Left renal cortex interstitium (tissue), 4 donors: ENCODE results near the gene IRAK1. TPM values are rescaled to one million over a fixed set of nuclear protein-coding genes. Genes with fewer than 3 reads are reported as not detected.

Experiments used
- DNase-seq, 4 donors: peaks; one replicate each; pipeline ENCODE4 v3.0.0-alpha.2; 2013; ENCODE audit warnings: low read depth in 4 of 4, low spot score in 2 of 4, missing footprints in 1 of 4
- polyA plus RNA-seq, 4 donors: library from polyadenylated mRNA; unstranded; fragments of 120-200 nt; gene quantifications; one replicate each; pipeline ENCODE4 v1.2.1, GENCODE V29; 2013; ENCODE audit not compliant: insufficient read length in 4 of 4

The IRAK1 gene
- polyA plus RNA-seq, 4 donors: 51.1 to 69.0 (median 61.1) TPM

DNA sequence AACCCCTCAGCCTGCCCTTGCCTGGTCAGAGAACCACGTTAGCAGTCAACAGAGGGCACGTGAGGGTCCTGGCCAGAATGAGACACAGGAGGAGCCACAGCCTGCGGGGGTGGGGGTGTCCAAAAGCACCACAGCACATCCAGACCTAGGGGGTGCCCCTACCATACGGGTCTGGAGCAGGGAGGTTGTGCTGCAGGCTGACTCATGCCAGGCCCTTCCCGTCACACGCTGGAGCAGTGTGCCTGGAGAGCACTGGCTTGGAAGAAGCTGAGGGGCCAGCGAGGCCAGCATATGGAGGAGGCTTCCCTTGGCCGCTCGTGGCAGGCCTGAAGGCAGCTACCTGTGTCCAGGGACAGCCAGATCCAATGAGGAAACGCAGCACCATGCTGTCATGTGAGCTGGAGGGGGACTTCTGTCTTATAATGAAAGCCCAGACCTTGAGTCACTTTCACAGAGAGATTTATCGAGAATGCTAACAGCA is 1.5 kb upstream of the IRAK1 start:
- no peak for DNase-seq

GRCh38 chrX:154020536-154021115 is 924 bp upstream of the IRAK1 start:
- no peak for DNase-seq

GRCh38 chrX:154019061-154019621 is 561 bp downstream of the IRAK1 start:
- DNase-seq: no peak

GRCh38 chrX:154018518-154019060 is 1.1 kb downstream of the IRAK1 start:
- no peak for DNase-seq

- DNase-seq: no peak
These were observed 1.8 kb downstream of the IRAK1 start for GRCh38 chrX:154017766-154018517.

DNA sequence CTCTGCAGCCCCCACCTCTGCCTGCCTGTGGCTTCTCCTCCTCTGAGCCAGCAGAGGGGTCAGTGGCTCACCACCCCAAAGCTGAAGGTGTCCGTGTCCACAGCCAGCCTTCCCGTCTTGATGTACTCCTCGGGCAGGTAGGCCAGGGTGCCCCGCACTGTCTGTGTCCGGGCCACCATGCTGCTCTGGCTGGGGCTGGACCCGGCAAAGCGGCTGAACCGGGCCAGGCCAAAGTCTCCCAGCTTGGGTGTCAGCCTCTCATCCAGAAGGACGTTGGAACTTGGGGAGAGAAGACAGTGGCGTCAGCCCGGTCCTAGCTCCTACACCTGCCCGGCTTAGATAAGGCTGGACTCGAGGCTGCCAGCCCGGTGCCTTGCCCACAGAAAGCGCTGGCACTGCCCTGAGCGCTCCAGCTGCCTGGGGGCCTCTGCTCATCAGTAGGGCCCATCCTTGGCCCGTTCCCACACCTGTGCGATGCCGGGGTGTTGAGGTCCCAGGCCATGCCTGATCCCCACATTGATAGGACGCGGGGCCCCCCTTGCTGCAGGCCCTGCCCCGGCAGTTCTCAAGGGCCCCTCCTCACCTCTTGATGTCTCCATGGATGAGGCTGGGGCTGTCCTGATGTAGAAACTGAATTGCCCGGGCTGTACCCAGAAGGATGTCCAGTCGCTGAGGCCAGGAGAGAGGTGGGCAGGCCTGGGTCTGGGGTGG is 3.2 kb downstream of the IRAK1 start:
- no peak for DNase-seq

GRCh38 chrX:154015581-154016264 is 4.0 kb downstream of the IRAK1 start:
- no peak for DNase-seq

DNA sequence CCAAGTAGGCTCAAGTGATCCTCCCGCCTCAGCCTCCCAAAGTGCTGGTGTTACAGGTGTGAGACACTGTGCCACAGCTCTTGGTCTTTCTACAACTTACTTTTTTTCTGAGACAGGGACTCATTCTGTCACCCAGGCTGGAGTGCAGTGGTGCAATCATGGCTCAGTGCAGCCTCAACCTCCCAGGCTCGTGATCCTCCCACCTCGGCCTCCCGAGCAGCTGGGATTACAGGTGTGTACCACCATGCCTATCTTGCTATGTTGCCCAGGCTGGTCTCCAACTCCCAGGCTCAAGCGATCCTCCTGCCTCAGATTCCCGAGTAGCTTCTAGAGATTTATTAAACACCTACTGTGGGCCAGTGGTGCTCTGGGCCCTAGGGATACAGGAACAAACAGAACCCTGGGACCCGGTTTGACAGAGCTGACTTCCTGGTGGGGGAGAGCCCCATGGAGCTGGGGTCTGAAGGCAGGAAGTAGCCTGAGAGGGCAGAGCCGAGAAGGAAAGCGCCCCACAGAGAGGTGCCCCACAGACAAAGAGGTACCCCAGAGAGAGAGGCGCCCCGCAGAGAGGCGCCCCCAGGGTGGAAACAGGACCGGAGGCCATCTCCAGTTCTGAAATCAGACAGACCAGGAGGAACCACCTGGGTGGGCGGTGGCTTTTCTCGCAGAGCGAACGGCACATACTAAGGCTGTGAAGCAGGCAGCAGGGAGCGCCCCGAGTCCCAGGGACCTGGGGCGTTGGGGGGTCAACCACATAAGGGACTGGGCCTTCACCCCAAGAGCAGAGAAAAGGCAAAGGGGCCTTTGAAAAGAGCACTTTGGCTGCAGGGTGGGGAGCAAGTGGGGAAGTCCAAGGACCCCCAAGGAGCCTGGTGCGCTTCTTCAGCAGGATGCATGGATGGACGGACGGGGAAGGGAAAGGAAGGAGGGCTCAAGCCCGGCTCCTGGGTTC is 5.0 kb downstream of the IRAK1 start:
- DNase-seq: no peak

- DNase-seq: no peak
These were observed 5.9 kb downstream of the IRAK1 start for GRCh38 chrX:154013614-154014360.

DNA sequence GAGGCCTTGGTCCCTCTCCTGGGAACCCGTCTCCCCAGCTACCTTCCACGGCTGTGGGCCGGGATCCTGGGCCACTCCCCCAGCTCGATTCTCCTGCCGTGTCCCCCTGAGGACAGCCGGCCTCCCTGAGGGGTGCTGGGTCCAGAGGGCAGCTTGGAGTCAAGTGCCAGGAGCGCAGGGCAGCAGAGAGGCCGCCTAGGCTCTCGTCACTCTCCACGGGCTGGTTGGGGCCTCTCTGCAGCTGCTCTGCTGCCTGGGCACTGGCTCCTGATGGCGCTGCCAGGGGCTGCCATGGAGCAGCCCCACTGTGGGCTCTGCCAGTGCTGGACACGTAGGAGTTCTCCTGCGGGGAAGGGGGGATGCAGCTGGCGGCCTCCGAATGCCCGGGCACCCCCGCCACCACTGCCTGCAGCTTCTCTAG is 6.7 kb downstream of the IRAK1 start:
- DNase-seq: no peak

DNA sequence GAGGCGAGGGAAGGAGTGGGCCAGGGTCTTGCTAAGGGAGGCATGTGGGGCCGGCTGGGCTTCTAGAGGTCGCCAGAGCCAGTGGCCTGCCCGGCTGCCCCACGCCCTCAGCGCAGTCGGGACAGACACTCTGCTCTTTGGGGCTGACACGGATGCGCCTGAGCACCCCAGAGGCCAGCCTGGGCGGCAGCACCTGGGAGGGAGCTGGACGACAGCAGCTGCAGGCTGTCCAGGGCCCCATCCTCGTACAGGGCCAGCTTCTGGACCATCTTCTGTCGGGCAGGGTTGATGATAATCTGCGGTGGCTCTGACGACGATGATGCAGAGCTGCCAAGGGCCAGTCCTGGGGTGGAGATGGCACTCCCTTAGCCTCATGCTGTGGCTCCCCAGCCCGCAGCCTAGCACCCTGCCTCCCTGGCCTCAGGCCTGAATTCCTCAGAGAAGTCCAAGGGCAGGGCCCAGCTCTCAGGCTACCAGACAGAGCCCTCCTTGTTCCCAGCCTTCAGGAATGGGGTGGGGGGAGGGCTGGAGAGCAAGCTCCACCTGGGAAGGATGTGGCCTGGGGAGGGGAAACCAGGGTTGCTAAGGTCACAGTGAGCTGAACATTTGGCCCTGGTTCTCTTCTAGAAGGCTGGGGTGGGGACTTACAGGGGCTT is 7.2 kb downstream of the IRAK1 start:
- DNase-seq: no peak

DNA sequence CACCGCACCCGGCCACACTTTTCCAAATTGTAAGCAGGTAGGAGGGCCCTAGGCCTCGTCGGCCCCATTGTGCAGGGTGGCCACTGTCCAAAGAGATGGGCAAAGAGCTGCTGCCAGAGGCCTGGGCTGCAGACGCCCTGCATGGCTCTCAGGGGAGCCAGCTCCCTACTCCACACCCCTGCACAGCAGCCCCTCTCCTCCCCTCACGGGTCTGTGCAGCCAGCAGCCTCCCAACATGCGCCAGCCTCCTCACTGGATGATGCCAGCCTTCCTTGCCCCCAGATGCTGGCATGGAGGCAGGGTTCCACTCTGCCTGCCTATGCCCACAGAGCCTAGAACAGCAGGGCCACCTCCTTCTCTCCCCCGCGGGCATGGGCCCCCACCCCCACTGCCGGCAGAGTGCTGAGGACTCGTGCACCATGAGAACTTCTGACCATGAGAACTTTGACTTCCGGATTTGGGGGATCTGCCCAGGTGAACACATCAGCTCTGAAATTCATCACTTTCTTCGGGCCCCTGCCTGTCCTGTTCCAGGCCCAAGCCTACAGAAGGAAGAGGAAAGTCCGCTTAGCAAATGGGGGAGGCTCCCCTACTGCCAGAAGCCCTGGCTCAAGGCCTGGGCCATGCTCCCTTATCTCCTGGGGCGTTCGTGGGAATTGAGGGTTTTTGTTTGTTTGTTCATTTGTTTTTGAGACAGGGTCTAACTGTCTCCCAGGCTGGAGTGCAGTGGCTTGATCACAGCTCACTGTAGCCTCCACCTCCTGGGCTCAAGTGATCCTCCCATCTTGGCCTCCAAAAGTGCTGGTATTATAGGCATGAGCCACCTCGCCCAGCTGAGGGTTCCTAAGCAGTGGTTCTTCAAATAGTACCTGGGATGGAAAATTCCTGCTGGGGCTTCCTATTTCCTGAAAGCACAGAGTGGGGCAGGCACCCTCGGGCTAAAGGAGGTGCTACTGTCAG is 8.0 kb downstream of the IRAK1 start:
- DNase-seq: no peak

DNA sequence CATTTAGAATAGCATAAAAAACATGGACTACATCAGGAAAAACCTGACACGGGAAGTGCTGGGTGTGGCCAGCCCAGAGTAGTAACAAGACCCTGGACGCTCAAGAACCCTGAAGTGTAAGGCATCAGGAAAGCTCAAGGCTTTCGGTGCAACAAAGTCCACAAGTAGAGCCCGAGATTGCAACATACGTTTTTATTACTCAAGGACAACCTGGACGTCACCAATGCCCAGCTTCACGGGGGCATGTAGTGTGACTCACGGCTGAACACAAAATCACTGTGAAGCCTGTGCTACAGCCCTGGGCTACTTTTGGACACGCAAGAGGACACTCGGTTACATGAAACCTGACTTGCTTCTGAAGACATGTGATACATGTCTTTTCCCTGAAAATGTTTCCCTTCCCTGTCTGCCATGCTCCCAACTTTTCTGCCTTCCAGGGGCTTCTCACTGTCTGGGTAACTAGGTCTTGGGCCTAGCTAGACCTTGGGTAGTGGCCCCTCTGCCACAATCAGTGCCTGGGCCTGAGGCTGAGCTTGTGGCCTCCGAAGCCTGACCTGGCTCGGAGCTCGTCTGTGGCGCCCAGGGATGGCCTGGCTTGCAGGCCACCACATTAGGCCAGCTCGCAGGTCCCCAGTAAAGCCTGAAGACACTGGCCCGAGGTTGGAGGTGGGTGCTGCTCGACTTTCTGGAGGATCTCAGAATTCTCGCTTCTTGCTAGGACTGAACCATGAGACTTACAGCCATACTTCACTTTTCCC is 9.2 kb downstream of the IRAK1 start:
- DNase-seq: no peak

GRCh38 chrX:154008521-154008920 is 11.2 kb downstream of the IRAK1 start:
- no peak for DNase-seq

DNA sequence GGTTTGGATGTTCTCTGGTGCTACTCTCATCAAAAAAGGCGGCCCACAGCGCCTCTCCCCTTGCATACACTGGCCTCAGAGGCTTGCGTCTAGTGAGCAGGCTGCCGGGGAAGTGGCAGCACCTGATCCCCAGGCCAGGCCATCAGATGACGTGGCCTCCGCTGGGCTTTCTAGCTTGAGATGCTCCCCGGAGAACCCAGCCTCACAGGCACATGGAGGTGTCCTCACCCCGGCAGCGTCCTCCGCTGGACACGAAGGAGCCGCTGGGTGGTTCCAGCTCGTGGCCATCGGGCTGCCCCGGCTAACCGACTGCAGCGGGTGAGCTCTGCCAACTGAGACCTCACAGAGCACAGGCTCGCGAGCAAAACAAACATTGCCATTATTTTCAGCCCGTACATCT is 12.8 kb downstream of the IRAK1 start:
- no peak for DNase-seq

DNA sequence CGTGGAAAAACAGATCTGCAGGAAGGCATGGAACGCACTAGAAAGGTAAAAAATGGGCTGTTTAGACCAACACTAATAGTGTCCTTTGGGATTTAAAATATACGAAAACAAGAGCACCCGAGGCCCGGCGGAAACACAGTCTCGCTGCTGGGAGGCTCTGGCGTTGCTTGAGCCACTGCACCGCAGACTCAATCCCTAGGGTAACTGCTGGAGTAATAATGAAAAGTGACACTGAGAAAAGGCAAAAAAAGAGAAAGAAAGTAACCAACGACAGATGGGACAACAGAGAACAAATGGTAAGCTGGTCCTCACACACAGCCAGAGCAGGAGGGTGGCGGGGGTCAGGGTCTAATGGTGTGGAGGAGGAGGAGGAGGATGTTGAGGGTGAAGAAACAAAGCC is 15.4 kb downstream of the IRAK1 start:
- no peak for DNase-seq
